Testis (tissue), 3 donors: Measurements from ENCODE around the gene FOS. TPM values are rescaled to one million over a fixed set of nuclear protein-coding genes. Genes with fewer than 3 reads are reported as not detected.

ENCODE experiments used
- DNase-seq: peaks from one replicate; pipeline ENCODE4 v3.0.0-alpha.2; 2019
- H3K27ac ChIP-seq, 2 donors: fragments of 200-600 bp; sonication (generic); one replicate each; pipeline ENCODE4 v1.5.1; 2019
- H3K27me3 ChIP-seq: fragments of 200-600 bp; sonication (generic); one replicate; pipeline ENCODE4 v1.5.1; 2019
- H3K36me3 ChIP-seq: fragments of 200-600 bp; sonication (generic); one replicate; pipeline ENCODE4 v1.5.1; 2017; ENCODE audit warnings: low read depth; ENCODE audit errors: missing control alignments
- H3K4me1 ChIP-seq: fragments of 200-600 bp; sonication (generic); one replicate; pipeline ENCODE4 v1.5.1; 2019
- H3K4me3 ChIP-seq, 2 donors: fragments of 200-600 bp; sonication (generic); one replicate each; pipeline ENCODE4 v1.5.1; 2017 to 2019
- H3K9me3 ChIP-seq: fragments of 200-600 bp; sonication (generic); one replicate; pipeline ENCODE4 v1.5.1; 2017
- POLR2A ChIP-seq: fragments of 450-650 bp; IDR thresholded peaks from one replicate; pipeline ENCODE4 v1.6.1; 2017; ENCODE audit warnings: antibody characterized with exemption, mild to moderate bottlenecking, moderate library complexity
- WGBS, 2 donors: methylation state at CpG; one replicate each; pipeline ENCODE4 v1.1.5; 2018; 5-methylcytosine and 5-hydroxymethylcytosine counted together
- intact Hi-C: fragments of 100-400 bp; cut with DNase I; formaldehyde crosslinking; loops from one replicate; pipeline ENCODE4 v1.15.1; 2023; ENCODE audit warnings: low total_unique reads
- polyA plus RNA-seq: library from polyadenylated mRNA; stranded (reverse); fragments of 350-450 nt; fragmentation: Illumina TruSeq; extraction: RNeasy Lipid Tissue Mini Kit (QIAGEN cat#74804); gene quantifications from one replicate; pipeline ENCODE4 v1.2.3, GENCODE V29; 2014; ENCODE audit warnings: low read depth, low replicate concordance; ENCODE audit not compliant: insufficient read depth
- total RNA-seq, 2 donors: library from RNA; depleted of rRNA; stranded (reverse); fragments of >200 nt; gene quantifications; one replicate each; pipeline ENCODE4 v1.2.3, GENCODE V29; 2016
- TF ChIP-seq, protein P1 (sequence below), 3 experiments: fragments of 450-650 bp in 2 of 3; fragments of 200-600 bp in 1 of 3; sonication (generic) in 1 of 3; IDR thresholded peaks; one replicate each; pipeline ENCODE4 v1.5.1; 2016 to 2019; ENCODE audit warnings: antibody characterized with exemption in 3 of 3, mild to moderate bottlenecking in 2 of 3, moderate library complexity in 1 of 3

Gene FOS
- total and polyA plus RNA-seq, 3 donors from 2014 or later = 44.2 to 247 (median 66.1) TPM

DNA sequence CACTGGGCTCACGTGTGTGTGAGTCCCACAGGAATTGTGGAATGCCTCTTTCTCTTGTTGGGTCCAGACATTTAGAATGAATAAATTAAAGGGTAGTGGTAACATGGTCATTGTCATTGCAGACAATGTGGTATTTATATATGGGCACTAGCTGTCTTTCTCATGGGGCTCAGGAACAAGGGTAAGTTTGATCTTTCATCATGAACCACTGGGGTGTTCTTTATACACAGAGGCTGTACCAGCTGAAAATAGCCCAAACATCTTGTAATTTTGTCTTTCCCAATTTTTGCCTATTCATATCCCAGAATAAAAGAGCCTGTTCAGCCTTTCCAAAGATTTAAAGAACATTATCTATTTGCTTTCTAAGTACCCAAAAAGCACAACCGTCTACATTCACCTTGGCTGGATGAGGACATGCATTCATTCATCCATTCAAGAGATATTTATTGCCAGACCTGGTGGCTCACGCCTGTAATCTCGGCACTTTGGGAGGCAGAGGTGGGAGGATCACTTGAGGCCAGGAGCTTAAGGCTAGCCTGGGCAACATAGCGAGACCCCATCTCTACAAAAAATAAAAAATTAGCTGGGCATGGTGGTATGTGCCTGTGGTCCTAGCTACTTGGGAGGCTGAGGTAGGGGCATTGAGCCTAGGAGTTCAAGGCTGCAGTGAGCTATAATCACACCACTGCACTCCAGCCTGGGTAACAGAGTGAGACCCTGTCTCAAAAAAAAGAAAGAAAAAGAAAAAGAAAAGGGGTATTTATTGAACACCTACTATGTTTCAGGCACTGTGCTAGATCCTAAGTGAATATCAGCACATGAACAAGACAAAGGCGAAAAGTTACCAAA, 4.4 kb upstream of the FOS start:
- Histone ChIP-seq H3K27me3 (no peaks in the 10 kb centered on the region), H3K4me3 (no peak overlapping the region), H3K36me3 (no peaks in the 10 kb centered on the region), H3K4me1 (peaks cover 22% of the 10 kb centered on the region), H3K27ac (peak overlapping the region; percentile 4 to 51), H3K9me3 (no peaks in the 10 kb centered on the region)
- WGBS, 2 donors = 75 to 82% methylated on average over 6 of the region's 6 CpGs
- intact Hi-C loops = no loop called here
- TF ChIP-seq, protein P1, sequence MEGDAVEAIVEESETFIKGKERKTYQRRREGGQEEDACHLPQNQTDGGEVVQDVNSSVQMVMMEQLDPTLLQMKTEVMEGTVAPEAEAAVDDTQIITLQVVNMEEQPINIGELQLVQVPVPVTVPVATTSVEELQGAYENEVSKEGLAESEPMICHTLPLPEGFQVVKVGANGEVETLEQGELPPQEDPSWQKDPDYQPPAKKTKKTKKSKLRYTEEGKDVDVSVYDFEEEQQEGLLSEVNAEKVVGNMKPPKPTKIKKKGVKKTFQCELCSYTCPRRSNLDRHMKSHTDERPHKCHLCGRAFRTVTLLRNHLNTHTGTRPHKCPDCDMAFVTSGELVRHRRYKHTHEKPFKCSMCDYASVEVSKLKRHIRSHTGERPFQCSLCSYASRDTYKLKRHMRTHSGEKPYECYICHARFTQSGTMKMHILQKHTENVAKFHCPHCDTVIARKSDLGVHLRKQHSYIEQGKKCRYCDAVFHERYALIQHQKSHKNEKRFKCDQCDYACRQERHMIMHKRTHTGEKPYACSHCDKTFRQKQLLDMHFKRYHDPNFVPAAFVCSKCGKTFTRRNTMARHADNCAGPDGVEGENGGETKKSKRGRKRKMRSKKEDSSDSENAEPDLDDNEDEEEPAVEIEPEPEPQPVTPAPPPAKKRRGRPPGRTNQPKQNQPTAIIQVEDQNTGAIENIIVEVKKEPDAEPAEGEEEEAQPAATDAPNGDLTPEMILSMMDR (IDR thresholded peaks at IDR 0.05) = no peak
- TF ChIP-seq POLR2A = no peak
- no peak for DNase-seq

DNA sequence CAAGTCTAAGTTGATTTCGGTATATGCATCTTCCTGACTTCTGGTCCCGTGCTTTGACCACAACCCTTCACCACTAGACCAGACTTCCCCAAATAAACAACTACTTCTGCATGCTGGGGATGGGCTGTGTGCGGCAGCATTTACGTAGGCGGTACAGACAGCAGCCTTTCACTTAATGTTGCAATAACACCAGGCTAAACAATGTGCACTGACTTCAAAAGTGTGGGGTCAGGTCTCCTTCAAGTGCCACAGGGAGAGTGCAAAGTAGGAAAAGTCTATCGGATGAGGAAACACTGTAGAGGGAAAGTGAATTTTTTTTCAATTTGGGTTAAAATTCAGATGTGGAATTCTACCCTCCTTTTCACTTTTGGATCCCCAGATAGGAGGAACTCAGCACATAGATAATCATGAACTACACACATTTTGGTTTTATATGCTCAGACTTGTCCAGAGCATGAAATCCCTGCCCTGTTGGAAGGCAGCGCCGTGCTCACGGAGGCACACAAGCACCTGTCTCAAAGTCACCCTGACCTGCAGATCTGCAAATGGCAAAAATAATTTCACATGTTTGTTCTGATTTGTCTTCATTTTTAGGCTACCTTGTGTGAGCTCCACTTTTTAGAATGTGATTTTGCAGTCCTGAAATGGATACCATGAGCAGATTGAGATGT, 3.6 kb upstream of the FOS start:
- TF ChIP-seq, protein P1 (IDR thresholded peaks at IDR 0.05) = no peak
- no peak for TF ChIP-seq POLR2A
- Histone ChIP-seq H3K9me3 (no peaks in the 10 kb centered on the region), H3K27ac (peak overlapping the region; percentile 4 to 39), H3K4me1 (peaks cover 30% of the 10 kb centered on the region), H3K27me3 (no peaks in the 10 kb centered on the region), H3K4me3 (no peak overlapping the region), H3K36me3 (no peaks in the 10 kb centered on the region)
- 84 to 89% methylated on average over 9 of the region's 9 CpGs for WGBS, 2 donors
- intact Hi-C loops = no loop called here
- DNase-seq = peak; percentile 64

DNA sequence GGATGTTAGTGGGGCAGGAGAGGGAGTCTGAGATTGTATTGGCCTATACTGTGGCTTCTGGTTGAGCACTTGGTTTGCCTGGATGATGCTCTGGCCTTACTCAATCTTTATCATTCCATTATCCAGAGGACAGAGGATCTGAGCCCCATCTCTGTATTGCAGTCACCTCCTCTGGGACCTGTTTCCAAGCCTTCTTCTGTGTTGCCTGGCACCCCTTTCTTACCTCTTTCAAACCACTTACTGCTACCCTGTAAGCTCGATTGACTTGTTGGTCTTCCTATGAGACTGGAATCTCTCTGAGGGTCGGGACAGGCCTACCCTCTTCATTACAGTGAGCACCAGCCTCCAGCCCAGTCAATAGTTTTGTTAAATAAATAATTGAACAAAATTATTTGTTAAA, 3.0 kb upstream of the FOS start:
- H3K4me3 ChIP-seq = no peak overlapping the region
- H3K27me3 ChIP-seq = no peaks in the 10 kb centered on the region
- no peak for DNase-seq
- H3K36me3 ChIP-seq = no peaks in the 10 kb centered on the region
- 43 to 68% methylated on average over 2 of the region's 2 CpGs for WGBS, 2 donors
- H3K27ac ChIP-seq = peak overlapping the region in 1 of 2 donors; percentile 98
- H3K9me3 ChIP-seq = no peaks in the 10 kb centered on the region
- peaks cover 34% of the 10 kb centered on the region for H3K4me1 ChIP-seq
- intact Hi-C loops = no loop called here
- no peak for TF ChIP-seq POLR2A
- TF ChIP-seq, protein P1 (IDR thresholded peaks at IDR 0.05) = no peak

DNA sequence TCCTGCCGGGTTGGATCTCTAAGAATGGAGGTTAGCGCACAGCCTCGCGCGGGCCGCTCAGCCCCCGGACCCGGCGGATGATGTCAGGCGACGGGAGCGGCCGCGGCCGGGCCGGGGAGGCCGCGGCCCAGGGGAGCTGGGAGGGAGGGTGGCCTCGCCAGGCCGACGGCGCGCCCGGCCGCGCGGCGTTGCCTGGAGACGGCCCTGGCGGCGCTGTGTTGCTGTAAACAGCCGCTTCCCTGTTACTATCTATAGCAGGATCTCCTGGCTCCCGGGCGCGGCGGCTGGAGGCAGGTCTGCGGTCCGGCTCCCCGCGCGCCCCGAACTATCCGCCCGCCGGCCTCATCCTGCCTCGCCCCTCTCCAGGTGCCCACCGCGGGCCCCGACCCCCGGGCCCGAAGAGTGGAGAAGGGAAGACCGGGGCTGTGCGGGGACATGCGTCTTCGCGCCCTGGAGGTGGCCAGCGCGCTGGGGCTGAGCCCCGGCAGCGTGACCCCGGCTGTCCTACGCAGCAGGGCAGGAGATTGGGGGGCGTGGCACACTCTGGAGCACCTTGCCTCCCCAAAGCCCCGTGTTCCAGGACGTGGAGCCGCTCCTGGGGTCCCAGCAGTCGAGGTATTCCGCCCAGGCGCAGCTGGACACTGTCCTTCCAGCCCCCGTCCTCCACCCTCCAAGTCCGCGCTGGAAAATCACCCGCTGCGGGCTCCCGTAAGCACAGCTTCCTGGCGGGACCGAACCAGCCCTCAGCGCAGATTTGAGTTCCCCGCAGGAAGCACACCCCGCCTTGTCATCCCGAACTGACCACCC, 1.4 kb upstream of the FOS start:
- Histone ChIP-seq H3K4me1 (peaks cover 34% of the 10 kb centered on the region), H3K27ac (peak overlapping the region; percentile 92 to 98), H3K9me3 (no peaks in the 10 kb centered on the region), H3K27me3 (no peaks in the 10 kb centered on the region), H3K36me3 (no peaks in the 10 kb centered on the region), H3K4me3 (peak overlapping the region; percentile 66 to 86)
- no peak for TF ChIP-seq POLR2A
- TF ChIP-seq, protein P1 (IDR thresholded peaks at IDR 0.05) = peak in 1 of 3 experiments; percentile 6
- 0 to 1% methylated on average over 19 to 43 of the region's 81 CpGs for WGBS, 2 donors
- DNase-seq = peak; percentile 90
- intact Hi-C loops = no loop called here
